IMR-90 (cell line): ENCODE results near the gene MAGEB1. TPM values are rescaled to one million over a fixed set of nuclear protein-coding genes. Genes with fewer than 3 reads are reported as not detected.

Source experiments
- ATAC-seq: fragments of 200-7000 bp; cut with Tn5 transposase; 2 replicates; pipeline ENCODE4 v1.9.1; 2020; ENCODE audit warnings: low read depth, mild to moderate bottlenecking, moderate library complexity
- BruUV-seq: library from RNA; stranded (reverse); fragments of 400-500 nt; replicated peaks from 2 replicates; lab custom pipeline; 2021; lab: Mats Ljungman, UMichigan
- CTCF ChIA-PET: fragments of 300-600 bp; formaldehyde crosslinking; extraction: SDS; loops from one replicate; lab custom pipeline; 2021; ENCODE audit warnings: antibody characterized with exemption; lab: Yijun Ruan, JAX
- POLR2A ChIA-PET: fragments of 300-600 bp; sonication (Branson Sonifier 250); formaldehyde crosslinking; loops from one replicate; lab custom pipeline; 2022; ENCODE audit warnings: antibody characterized with exemption; ENCODE audit not compliant: unreplicated experiment; lab: Charles Lee
- DNase-seq: peaks from one replicate; pipeline ENCODE4 v3.0.0; 2013
- H2AFZ ChIP-seq: replicated peaks from 2 replicates; pipeline ENCODE3; 2013; ENCODE audit warnings: low read length, mild to moderate bottlenecking; ENCODE audit not compliant: poor library complexity
- H2AK5ac ChIP-seq: 2 replicates; pipeline ENCODE4 v1.6.1; 2013; ENCODE audit warnings: low read depth, low read length, inconsistent platforms
- H2AK9ac ChIP-seq: replicated peaks from 2 replicates; pipeline ENCODE3; 2013; ENCODE audit warnings: mild to moderate bottlenecking, low read depth, low read length, moderate library complexity; ENCODE audit not compliant: poor library complexity
- H2BK120ac ChIP-seq: 2 replicates; pipeline ENCODE4 v1.6.1; 2013; ENCODE audit warnings: low read depth, low read length, inconsistent platforms
- H2BK15ac ChIP-seq: 3 replicates; pipeline ENCODE4 v1.6.1; 2013; ENCODE audit warnings: low read depth, low read length, inconsistent platforms
- H2BK20ac ChIP-seq: 2 replicates; pipeline ENCODE4 v1.6.1; 2013; ENCODE audit warnings: low read depth, mild to moderate bottlenecking, inconsistent platforms, low read length, moderate library complexity
- H2BK5ac ChIP-seq: 2 replicates; pipeline ENCODE4 v1.6.1; 2013; ENCODE audit warnings: mild to moderate bottlenecking, low read depth, low read length, inconsistent platforms; ENCODE audit not compliant: poor library complexity, severe bottlenecking
- H3K14ac ChIP-seq: replicated peaks from 2 replicates; pipeline ENCODE4 v1.6.1; 2013; ENCODE audit warnings: low read depth, low read length, inconsistent platforms
- H3K18ac ChIP-seq: 2 replicates; pipeline ENCODE4 v1.6.1; 2013; ENCODE audit warnings: low read depth, low read length, control low read depth
- H3K23ac ChIP-seq: 2 replicates; pipeline ENCODE4 v1.6.1; 2013; ENCODE audit warnings: low read depth, low read length, inconsistent platforms
- H3K27ac ChIP-seq: 2 replicates; pipeline ENCODE4 v1.5.1; 2013; ENCODE audit warnings: mild to moderate bottlenecking, control low read depth, low read length; ENCODE audit not compliant: insufficient read depth
- H3K27me3 ChIP-seq: 2 replicates; pipeline ENCODE4 v1.6.1; 2013; ENCODE audit warnings: low read length; ENCODE audit not compliant: control insufficient read depth, insufficient read depth
- H3K36me3 ChIP-seq: 2 replicates; pipeline ENCODE4 v1.6.1; 2013; ENCODE audit warnings: low read length, mixed read lengths; ENCODE audit not compliant: control insufficient read depth, insufficient read depth
- H3K4ac ChIP-seq: 2 replicates; pipeline ENCODE4 v1.6.1; 2013; ENCODE audit warnings: low read depth, low read length, inconsistent platforms
- H3K4me1 ChIP-seq: 2 replicates; pipeline ENCODE4 v1.6.1; 2013; ENCODE audit warnings: low read length, mixed read lengths; ENCODE audit not compliant: control insufficient read depth, insufficient read depth
- H3K4me2 ChIP-seq: 2 replicates; pipeline ENCODE4 v1.6.1; 2013; ENCODE audit warnings: low read depth, mild to moderate bottlenecking, control low read depth, low read length, moderate library complexity
- H3K4me3 ChIP-seq: 2 replicates; pipeline ENCODE4 v1.5.1; 2013; ENCODE audit warnings: low read depth, mild to moderate bottlenecking, control low read depth, low read length, moderate library complexity; ENCODE audit not compliant: insufficient read depth
- H3K56ac ChIP-seq: 2 replicates; pipeline ENCODE4 v1.6.1; 2013; ENCODE audit warnings: low read length, inconsistent platforms; ENCODE audit not compliant: insufficient read depth; ENCODE audit errors: extremely low read depth
- H3K79me1 ChIP-seq, 2 experiments: 2 replicates each; pipeline ENCODE4 v1.6.1; 2013; ENCODE audit warnings: low read length in 2 of 2, inconsistent platforms in 1 of 2, low read depth in 1 of 2
- H3K9ac ChIP-seq: 2 replicates; pipeline ENCODE4 v1.6.1; 2013; ENCODE audit warnings: low read depth, low read length, control low read depth
- H3K9me1 ChIP-seq: 2 replicates; pipeline ENCODE4 v1.6.1; 2013; ENCODE audit warnings: low read length, inconsistent platforms; ENCODE audit not compliant: insufficient read depth
- H3K9me3 ChIP-seq: 2 replicates; pipeline ENCODE4 v1.6.1; 2013; ENCODE audit warnings: low read length; ENCODE audit not compliant: control insufficient read depth, insufficient read depth
- H4K20me1 ChIP-seq: 2 replicates; pipeline ENCODE4 v1.6.1; 2013; ENCODE audit warnings: low read length, inconsistent platforms; ENCODE audit not compliant: insufficient read depth
- H4K5ac ChIP-seq: 2 replicates; pipeline ENCODE4 v1.6.1; 2013; ENCODE audit warnings: mild to moderate bottlenecking, low read depth, low read length, control low read depth
- H4K8ac ChIP-seq, 2 experiments: 2 replicates each; pipeline ENCODE4 v1.6.1; 2013; ENCODE audit warnings: low read depth in 2 of 2, low read length in 2 of 2, control low read depth in 1 of 2, inconsistent platforms in 1 of 2
- H4K91ac ChIP-seq: 2 replicates; pipeline ENCODE4 v1.6.1; 2013; ENCODE audit warnings: low read depth, low read length, inconsistent platforms; ENCODE audit not compliant: insufficient read depth
- BHLHE40 ChIP-seq: fragments of 150-350 bp; IDR thresholded peaks from 2 replicates; pipeline ENCODE4 v1.6.1; 2016; ENCODE audit warnings: mild to moderate bottlenecking, low read depth, low read length
- POLR2A ChIP-seq: IDR thresholded peaks from 2 replicates; pipeline ENCODE4 v1.6.1; 2012; ENCODE audit warnings: mild to moderate bottlenecking, low read depth, low read length
- SMC3 ChIP-seq: fragments of 150-350 bp; IDR thresholded peaks from 2 replicates; pipeline ENCODE4 v1.6.1; 2016; ENCODE audit warnings: low read depth, mild to moderate bottlenecking, antibody characterized with exemption, low read length, moderate library complexity
- WGBS, 2 experiments: methylation state at CpG; one replicate each; pipeline versions ENCODE4 v1.1.5 to v1.1.7; 2013; ENCODE audit warnings: missing lambda C conversion rate in 2 of 2; ENCODE audit not compliant: insufficient read length in 1 of 2; ENCODE audit errors: extremely low coverage in 2 of 2; 5-methylcytosine and 5-hydroxymethylcytosine counted together
- dilution Hi-C: fragments of 300-500 bp; cut with HindIII; formaldehyde crosslinking; loops from one replicate; pipeline ENCODE4 v1.14.3; 2018; ENCODE audit warnings: low sequenced_read_pairs; ENCODE audit not compliant: unreplicated experiment
- in situ Hi-C: fragments of 300-500 bp; cut with MboI; formaldehyde crosslinking; loops from 3 replicates; pipeline ENCODE4 v1.14.3; 2019; ENCODE audit warnings: low sequenced_read_pairs, inconsistent platforms, mixed read lengths
- intact Hi-C: fragments of 100-400 bp; cut with micrococcal nuclease; formaldehyde crosslinking; loops from 2 replicates; pipeline ENCODE4 v1.10.0; 2022
- polyA plus RNA-seq, 3 experiments: library from polyadenylated mRNA; depleted of rRNA; stranded (reverse); fragments of >200 nt; gene quantifications; 2 replicates each; pipeline ENCODE4 v1.2.3, GENCODE V29; 2012; ENCODE audit warnings: low replicate concordance in 1 of 3
- total RNA-seq: library from RNA; depleted of rRNA; stranded (reverse); fragments of >200 nt; gene quantifications from 2 replicates; pipeline ENCODE4 v1.2.3, GENCODE V29; 2012

The MAGEB1 gene
- total and polyA plus RNA-seq, 2 of the 4 experiments (the other 2 are of a cell fraction): not detected

- Histone ChIP-seq H4K20me1 (no peaks in the 10 kb centered on the region), H3K27me3 (peaks cover 3% of the 10 kb centered on the region; the same call in 1 of the 2 replicates), H3K14ac (no peak within 1 kb of the TSS), H3K23ac (no peak within 1 kb of the TSS), H3K9me1 (no peaks in the 10 kb centered on the region), H3K4me2 (no peak within 1 kb of the TSS), H2BK5ac (no peak within 1 kb of the TSS), H2BK20ac (no peak within 1 kb of the TSS), H3K18ac (no peak within 1 kb of the TSS), H4K8ac (no peak within 1 kb of the TSS), H3K4me1 (no peaks in the 10 kb centered on the region), H3K4me3 (no peak within 1 kb of the TSS), H3K56ac (no peak within 1 kb of the TSS), H3K36me3 (no peaks in the 10 kb centered on the region), H3K27ac (no peak within 1 kb of the TSS), H3K9ac (no peak within 1 kb of the TSS), H2AK9ac (no peak within 1 kb of the TSS), H2BK15ac (no peak within 1 kb of the TSS), H4K91ac (no peak within 1 kb of the TSS), H3K79me1 (no peaks in the 10 kb centered on the region), H4K5ac (no peak within 1 kb of the TSS), H3K4ac (no peak within 1 kb of the TSS), H2AK5ac (no peak within 1 kb of the TSS), H2AFZ (peak within 1 kb of the TSS; percentile 56), H2BK120ac (no peak within 1 kb of the TSS), H3K9me3 (no peaks in the 10 kb centered on the region)
- WGBS, 2 experiments: no CpG with 5 or more reads among the region's 4 CpGs
- ChIA-PET POLR2A (no interaction called here), CTCF (no interaction called here)
- dilution Hi-C loops: no loop called here
- DNase-seq (no peak), ATAC-seq (no peak)
- no TSS peak for BruUV-seq
- in situ Hi-C loops: no loop called here
- TF ChIP-seq SMC3: no peak
- no peak for TF ChIP-seq BHLHE40
- no peak for TF ChIP-seq POLR2A
- intact Hi-C loops: no loop called here
These were observed 16.6 kb upstream of the MAGEB1 start, which contains the start of gene MAGEB3 for GRCh38 chrX:30230395-30230794. TSS of gene MAGEB3 (plus strand) at chrX:30230657. CDS start at chrX:30235925, 5,268 bp downstream.
